Ovary (tissue), 9 donors: ENCODE data around the gene EPS8L3. TPM values are rescaled to one million over a fixed set of nuclear protein-coding genes. Genes with fewer than 3 reads are reported as not detected.

Experiments
- DNase-seq, 5 donors: peaks; one replicate each; pipeline ENCODE4 v3.0.0-alpha.2; 2019 to 2020
- H3K27ac ChIP-seq, 2 donors: fragments of 200-600 bp; one replicate each; pipeline versions ENCODE4 v1.5.1 to v1.8.0; 2019 to 2022
- H3K27me3 ChIP-seq: fragments of 200-600 bp; one replicate; pipeline ENCODE4 v1.8.0; 2022
- H3K36me3 ChIP-seq: fragments of 200-600 bp; sonication (generic); one replicate; pipeline ENCODE4 v1.5.1; 2019
- H3K4me1 ChIP-seq: one replicate; pipeline ENCODE4 v1.8.1; 2013; ENCODE audit warnings: mild to moderate bottlenecking, moderate library complexity; ENCODE audit not compliant: insufficient read depth
- H3K4me3 ChIP-seq: fragments of 200-600 bp; sonication (generic); one replicate; pipeline ENCODE4 v1.5.1; 2017
- H3K9me3 ChIP-seq, 2 donors: fragments of 200-600 bp in 1 of 2; sonication (generic) in 1 of 2; one replicate each; pipeline versions ENCODE4 v1.5.1 to v1.8.1; 2013 to 2019; ENCODE audit warnings: mild to moderate bottlenecking in 1 of 2, moderate library complexity in 1 of 2
- CTCF ChIP-seq, 3 donors: fragments of 450-650 bp in 2 of 3; fragments of 200-600 bp in 1 of 3; IDR thresholded peaks; one replicate each; pipeline versions ENCODE4 v1.5.1 to v1.8.0; 2016 to 2022; ENCODE audit warnings: antibody characterized with exemption in 3 of 3, mild to moderate bottlenecking in 1 of 3
- EP300 ChIP-seq: sonication (generic); formaldehyde crosslinking; IDR thresholded peaks from one replicate; pipeline ENCODE4 v1.6.1; 2017; ENCODE audit warnings: antibody characterized with exemption
- POLR2A ChIP-seq: fragments of 450-650 bp; IDR thresholded peaks from one replicate; pipeline ENCODE4 v1.6.1; 2017; ENCODE audit warnings: antibody characterized with exemption, mild to moderate bottlenecking, moderate library complexity
- WGBS, 3 donors: extraction: QIAGEN DNeasy Blood & Tissue Kit in 1 of 3; methylation state at CpG; one replicate each; pipeline versions ENCODE4 v1.1.5 to v1.1.7; 2013 to 2017; 5-methylcytosine and 5-hydroxymethylcytosine counted together
- intact Hi-C, 4 donors: fragments of 100-400 bp; cut with DNase I; formaldehyde crosslinking; loops; one replicate each; pipeline versions ENCODE4 v1.11.0 to v1.15.1; 2022 to 2023
- polyA plus RNA-seq, 2 donors: library from polyadenylated mRNA; stranded (reverse); fragments of 200-250 nt in 1 of 2; fragments of 350-450 nt in 1 of 2; fragmentation: Illumina TruSeq in 1 of 2; extraction: RNeasy Lipid Tissue Mini Kit (QIAGEN cat#74804) in 1 of 2; gene quantifications; one replicate each; pipeline ENCODE4 v1.2.3, GENCODE V29; 2013 to 2014
- total RNA-seq, 7 donors: library from RNA; depleted of rRNA in 2 of 7; stranded (reverse); fragments of >200 nt in 2 of 7; fragmentation: NEBNext Ultra II Directional in 3 of 7; extraction: Animal tissue kit (Norgen Biotek cat#: 25700) in 3 of 7; gene quantifications; one replicate each; pipeline versions ENCODE4 v1.1.0 to v1.2.4, GENCODE V29; 2016 to 2023
- donor health status: DM: no; HTN: no; CAD: no; lungs with moderate emphysema.
- donor health status: DM: no; HTN: no; CAD: no.
- donor health status: Bipolar disorder and iron deficiency.
- donor health status: DM: yes; HTN: yes; CAD: no.
- donor health status: DM: no; HTN: no; CAD: no.
- donor health status: DM: yes; HTN: yes; CAD: no.

EPS8L3 gene
- total and polyA plus RNA-seq, 9 donors, result 0.05 to 1.9 (median 0.52) TPM; not detected in 2

GRCh38 chr1:109792056-109792831 lies 28.5 kb upstream of the EPS8L3 start:
- Histone ChIP-seq H3K4me3 (no peak overlapping the region), H3K27ac (peak overlapping the region in 1 of 2 donors; percentile 38), H3K36me3 (no peaks in the 10 kb centered on the region), H3K9me3 (no peaks in the 10 kb centered on the region), H3K4me1 (peaks cover 7% of the 10 kb centered on the region), H3K27me3 (no peaks in the 10 kb centered on the region)
- peak; percentile 85 to 91 (median 90) for DNase-seq
- intact Hi-C loops, result loop anchor here in 3 of 4 donors (5.0 to 10.0 kb wide), 3 partner anchors 123 to 190 kb away; partner anchors contain the start of genes AHCYL1 (in 1 of the 3) and CSF1 (in 1 of the 3)
- WGBS, 3 donors, result 21 to 23% (median 22%) methylated on average over 18 of the region's 18 CpGs
- TF ChIP-seq CTCF (IDR thresholded peaks at IDR 0.05) (peak in 1 of 3 donors; percentile 31), EP300 (no peak), POLR2A (no peak)

GRCh38 chr1:109791495-109792043 lies 27.8 kb upstream of the EPS8L3 start:
- Histone ChIP-seq H3K4me1 (peaks cover 7% of the 10 kb centered on the region), H3K36me3 (no peaks in the 10 kb centered on the region), H3K4me3 (no peak overlapping the region), H3K27ac (no peak overlapping the region), H3K9me3 (no peaks in the 10 kb centered on the region), H3K27me3 (no peaks in the 10 kb centered on the region)
- 69 to 74% (median 73%) methylated on average over 9 of the region's 9 CpGs for WGBS, 3 donors
- intact Hi-C loops, result loop anchor here in 3 of 4 donors (5.0 to 10.0 kb wide), 3 partner anchors 123 to 191 kb away; partner anchors contain the start of genes AHCYL1 (in 1 of the 3) and CSF1 (in 1 of the 3)
- TF ChIP-seq CTCF (IDR thresholded peaks at IDR 0.05) (no peak), EP300 (no peak), POLR2A (no peak)
- peak in 2 of 5 donors; percentile 11 to 38 for DNase-seq

GRCh38 chr1:109790735-109791494 lies 27.2 kb upstream of the EPS8L3 start:
- 77 to 84% (median 82%) methylated on average over 12 of the region's 12 CpGs for WGBS, 3 donors
- TF ChIP-seq CTCF (IDR thresholded peaks at IDR 0.05), result no peak
- TF ChIP-seq EP300, result no peak
- no peak for TF ChIP-seq POLR2A
- Histone ChIP-seq H3K27ac (no peak overlapping the region), H3K36me3 (no peaks in the 10 kb centered on the region), H3K4me3 (no peak overlapping the region), H3K27me3 (no peaks in the 10 kb centered on the region), H3K9me3 (no peaks in the 10 kb centered on the region), H3K4me1 (peaks cover 7% of the 10 kb centered on the region)
- peak in 2 of 5 donors; percentile 8 to 46 for DNase-seq
- intact Hi-C loops, result loop anchor here in 3 of 4 donors (5.0 to 10.0 kb wide), 3 partner anchors 124 to 191 kb away; partner anchors contain the start of genes AHCYL1 (in 1 of the 3) and CSF1 (in 1 of the 3)

- Histone ChIP-seq H3K27ac (no peak overlapping the region), H3K36me3 (no peaks in the 10 kb centered on the region), H3K4me1 (peaks cover 7% of the 10 kb centered on the region), H3K9me3 (no peaks in the 10 kb centered on the region), H3K27me3 (no peaks in the 10 kb centered on the region), H3K4me3 (no peak overlapping the region)
- intact Hi-C loops, result loop anchor here in 3 of 4 donors (5.0 to 10.0 kb wide), 3 partner anchors 124 to 192 kb away; partner anchors contain the start of genes AHCYL1 (in 1 of the 3) and CSF1 (in 1 of the 3)
- WGBS, 3 donors, result 87 to 100% (median 96%) methylated on average over 2 of the region's 2 CpGs
- no peak for DNase-seq
- TF ChIP-seq EP300, result no peak
- no peak for TF ChIP-seq POLR2A
- no peak for TF ChIP-seq CTCF (IDR thresholded peaks at IDR 0.05)
These were observed 26.6 kb upstream of the EPS8L3 start for GRCh38 chr1:109790329-109790728.
